Measurements from ENCODE around the gene GMPR.
A peak's percentile ranks its signal among the peaks of the same experiment; 100 is the strongest.

The GMPR gene

DNA sequence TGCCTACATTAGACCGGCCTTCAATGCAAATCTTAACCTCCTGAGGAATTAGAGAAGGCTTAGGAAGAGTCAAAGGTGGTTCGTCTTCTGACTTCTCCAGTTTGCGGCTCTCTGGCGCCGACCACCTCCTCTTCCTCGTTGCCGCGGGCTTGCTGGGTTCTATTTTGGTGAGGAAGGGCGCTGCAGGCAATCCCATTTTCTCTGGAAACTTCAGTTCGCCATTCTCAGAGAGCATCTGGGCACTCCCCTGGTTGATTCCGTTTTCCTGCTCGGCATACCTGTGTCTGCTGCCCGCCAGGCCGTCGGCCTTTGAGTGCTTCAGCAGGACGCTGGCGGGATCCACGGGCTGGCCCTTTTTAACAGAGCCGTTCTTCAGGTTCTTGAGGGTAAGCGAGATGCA lies 67.9 kb downstream of the GMPR start:
- DNase-seq, result no peak

GRCh38 chr6:16311763-16312162 lies 73.4 kb downstream of the GMPR start:
- no peak for DNase-seq

GRCh38 chr6:16313732-16314131 lies 75.3 kb downstream of the GMPR start:
- DNase-seq, result no peak

- no peak for DNase-seq
These were observed 75.9 kb downstream of the GMPR start for GRCh38 chr6:16314296-16314695.

DNA sequence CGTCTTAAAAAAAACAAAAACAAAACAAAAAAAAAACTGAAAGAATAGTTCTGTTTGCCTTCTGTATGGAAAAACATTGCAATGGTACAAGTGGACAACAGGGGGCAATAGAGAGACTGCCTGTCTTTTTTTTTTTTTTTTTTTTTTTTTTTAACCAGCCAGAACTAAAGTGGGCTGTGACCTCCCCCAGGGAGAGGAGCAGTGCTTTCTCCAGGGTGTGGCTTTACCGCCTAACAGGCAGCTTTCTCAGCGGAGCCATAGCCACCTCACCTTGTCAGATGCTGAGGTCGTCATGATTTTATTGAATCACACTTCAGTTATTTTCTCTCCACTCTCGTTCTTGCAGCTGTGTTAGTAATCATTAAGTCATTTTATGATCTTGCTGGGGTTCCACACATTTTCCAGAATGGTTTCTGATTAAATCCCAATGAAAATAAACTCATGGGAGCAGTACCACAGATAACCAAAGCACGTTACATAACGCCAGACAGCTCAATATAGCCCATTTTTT lies 78.4 kb downstream of the GMPR start:
- DNase-seq, result peak; percentile 21 to 36

DNA sequence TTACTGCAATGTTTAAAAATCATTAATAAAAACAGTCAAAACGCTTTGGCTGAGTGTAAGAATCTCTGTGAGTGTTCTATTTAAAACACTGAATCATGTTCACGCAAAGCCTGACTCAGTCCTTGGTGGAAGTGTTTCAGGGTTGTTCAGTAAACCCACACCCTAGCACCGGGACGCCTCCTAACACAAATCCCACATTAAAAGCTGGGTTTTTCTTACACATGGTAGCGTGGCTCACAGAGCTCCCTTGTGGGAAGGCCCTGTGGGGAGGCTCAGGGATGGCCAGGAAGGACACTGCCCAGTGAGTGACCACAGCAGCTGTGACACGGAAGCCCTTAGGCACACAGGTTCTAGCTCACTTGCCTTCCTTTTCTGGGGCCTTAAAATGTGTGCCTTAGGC lies 80.2 kb downstream of the GMPR start:
- no peak for DNase-seq

- DNase-seq, result no peak
These were observed 80.8 kb downstream of the GMPR start for GRCh38 chr6:16318953-16319720.

- DNase-seq, result peak; percentile 87 to 94
These were observed 81.6 kb downstream of the GMPR start for GRCh38 chr6:16319813-16320532.

- DNase-seq, result peak; percentile 42 to 77
These were observed 82.3 kb downstream of the GMPR start for GRCh38 chr6:16320533-16321340.

DNA sequence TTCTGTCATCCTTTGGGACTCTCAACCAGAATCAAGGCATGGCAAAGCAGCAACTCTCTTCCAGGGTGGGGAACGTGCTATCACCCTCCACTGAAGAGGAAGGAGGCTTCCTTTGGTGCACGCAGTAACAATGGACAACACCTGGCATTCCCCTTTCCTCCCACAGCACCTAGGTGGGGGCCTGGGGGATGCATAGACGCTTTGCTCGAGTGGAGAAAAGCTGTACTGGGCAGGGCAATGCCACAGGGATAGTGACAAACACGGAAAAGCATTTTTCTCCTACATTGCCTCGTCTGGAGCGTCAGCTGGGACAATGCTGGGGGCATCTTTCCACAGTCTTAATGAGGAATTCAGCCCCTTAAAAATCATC lies 82.9 kb downstream of the GMPR start:
- no peak for DNase-seq

DNA sequence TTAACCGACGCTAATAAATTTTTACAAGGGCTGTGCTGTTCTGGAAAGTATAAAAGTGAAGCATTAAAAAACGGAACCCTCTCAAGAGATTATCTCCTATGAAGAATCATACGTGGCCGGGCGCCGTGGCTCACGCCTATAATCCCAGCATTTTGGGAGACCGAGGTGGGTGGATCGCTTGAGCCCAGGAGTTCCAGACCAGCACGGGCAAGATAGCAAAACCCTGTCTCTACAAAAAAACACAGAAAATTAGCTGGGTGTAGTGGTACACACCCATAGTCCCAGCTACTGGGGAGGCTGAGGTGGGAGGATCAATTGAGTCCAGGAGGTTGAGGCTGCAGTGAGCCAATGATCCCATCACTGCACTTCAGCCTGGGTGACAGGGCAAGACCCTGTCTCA lies 83.4 kb downstream of the GMPR start:
- DNase-seq, result no peak

- peak in 1 of 2 experiments; percentile 60 for DNase-seq
These were observed 84.4 kb downstream of the GMPR start for GRCh38 chr6:16322666-16323312.

DNA sequence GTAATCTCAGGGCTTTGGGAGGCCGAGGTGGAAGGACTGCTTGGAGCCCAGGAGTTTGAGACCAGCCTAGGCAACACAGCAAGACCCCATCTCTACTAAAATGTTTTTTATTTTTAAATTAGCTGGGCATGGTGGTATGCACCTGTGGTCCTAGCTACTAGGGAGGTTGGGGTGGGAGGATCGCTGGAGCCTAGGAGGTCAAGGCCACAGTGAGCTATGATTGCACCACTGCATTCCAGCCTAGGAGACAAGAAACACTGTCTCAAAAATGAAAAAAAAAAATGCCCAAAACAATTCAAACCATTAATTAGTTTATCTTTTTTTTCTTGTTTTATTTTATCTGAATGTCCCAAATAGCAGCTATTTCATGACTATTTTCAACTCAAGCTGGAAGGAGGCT lies 85.8 kb downstream of the GMPR start:
- DNase-seq, result no peak

DNA sequence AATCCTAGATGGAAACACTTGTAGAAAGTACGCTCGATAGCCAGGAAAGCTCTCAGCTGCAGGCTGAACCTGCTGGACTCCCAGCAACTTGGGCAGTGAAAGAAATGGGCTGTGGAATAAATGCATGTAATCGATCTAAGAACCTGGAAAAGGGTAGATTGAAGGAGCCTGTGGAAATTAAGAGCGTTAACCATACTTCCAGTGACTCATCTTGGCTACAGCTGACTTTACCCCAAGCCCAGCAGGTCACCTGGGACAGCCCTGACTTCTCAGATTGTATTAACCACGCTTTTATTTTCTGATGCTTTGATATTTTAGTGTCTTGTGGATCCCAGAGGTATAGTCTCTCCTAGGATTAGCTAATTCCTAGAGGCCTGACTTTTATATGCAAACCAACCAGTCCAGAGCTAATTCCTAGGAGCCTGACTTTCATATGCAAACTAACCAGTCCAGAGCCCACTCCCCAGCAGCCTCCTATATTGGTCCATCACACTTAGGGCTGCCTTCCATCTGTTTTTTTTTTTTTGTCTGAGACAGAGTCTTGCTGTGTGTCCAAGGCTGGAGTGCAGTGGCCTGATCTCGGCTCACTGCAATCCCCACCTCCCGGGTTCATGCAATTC lies 86.3 kb downstream of the GMPR start:
- peak in 1 of 2 experiments; percentile 8 for DNase-seq

DNA sequence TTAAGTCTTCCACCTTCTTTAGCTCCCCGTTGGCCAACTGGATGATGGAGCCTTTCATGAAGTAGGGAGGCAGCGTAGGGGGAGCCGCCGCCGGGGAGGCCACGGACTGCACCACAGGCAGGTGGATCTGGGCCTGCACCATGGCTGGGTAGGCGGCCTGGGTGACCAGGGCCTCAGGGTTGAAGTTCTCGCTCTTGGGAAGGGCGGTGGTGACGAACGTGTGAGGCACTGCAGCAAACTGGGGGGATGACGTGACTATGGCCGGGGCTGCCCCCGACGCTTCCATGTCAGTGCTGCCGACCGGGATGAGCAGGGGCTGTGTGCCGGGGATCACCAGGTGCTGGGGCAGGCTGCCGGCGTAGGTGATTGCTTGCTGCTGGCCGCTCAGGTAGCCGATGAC lies 88.1 kb downstream of the GMPR start:
- DNase-seq, result no peak

GRCh38 chr6:16326971-16327776 lies 88.8 kb downstream of the GMPR start:
- DNase-seq, result no peak

GRCh38 chr6:16327777-16328325 lies 89.5 kb downstream of the GMPR start:
- no peak for DNase-seq

GRCh38 chr6:16329233-16329632 lies 90.8 kb downstream of the GMPR start:
- no peak for DNase-seq

GRCh38 chr6:16331384-16332174 lies 93.2 kb downstream of the GMPR start:
- DNase-seq, result peak; percentile 52 to 77

- DNase-seq, result peak; percentile 57 to 78
These were observed 93.8 kb downstream of the GMPR start for GRCh38 chr6:16332175-16332542.

All from NCI-H446 (cell line).